HL-60 (cell line): ENCODE results near the gene PRR14L.

Experiments
- CTCF ChIP-seq: IDR thresholded peaks from one replicate; pipeline ENCODE4 v1.5.1; 2011; ENCODE audit warnings: low read length, control low read depth, inconsistent platforms; ENCODE audit not compliant: insufficient read depth
- GABPA ChIP-seq: IDR thresholded peaks from 2 replicates; pipeline ENCODE4 v1.6.1; 2012; ENCODE audit warnings: low read depth

DNA sequence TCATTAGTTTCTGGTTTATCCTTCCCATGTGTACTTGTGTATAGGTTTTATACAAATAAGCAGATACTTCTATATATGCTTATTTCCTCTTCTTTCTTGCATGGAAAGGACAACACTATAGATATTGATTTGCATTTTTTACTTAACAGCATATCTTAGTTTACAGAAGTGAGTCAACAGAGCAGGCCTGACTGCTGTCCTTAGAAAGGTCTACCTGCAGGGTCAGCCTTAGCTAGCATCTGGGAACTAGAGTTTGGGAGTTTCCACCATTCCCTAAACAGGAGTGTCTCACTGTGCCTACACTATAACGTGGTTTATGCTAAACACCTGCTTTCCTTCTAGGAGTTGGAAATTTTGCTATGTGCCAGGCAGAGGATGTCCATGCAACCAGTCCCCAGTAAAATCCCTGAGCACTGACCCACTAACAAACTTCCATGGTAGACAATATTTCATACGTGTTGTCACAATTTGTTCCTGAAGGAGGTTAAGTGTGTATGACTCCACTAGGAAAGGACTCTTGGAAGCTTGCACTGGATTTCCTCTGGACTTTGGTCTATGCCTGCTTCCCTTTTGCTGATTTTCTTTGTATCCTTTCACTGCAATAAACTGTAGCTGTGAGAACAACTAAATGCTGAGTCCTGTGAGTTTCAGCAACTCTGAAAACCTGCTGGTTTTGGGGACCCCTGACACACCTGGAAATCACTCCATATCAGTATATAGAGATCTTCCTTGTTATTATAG lies 17.7 kb downstream of the PRR14L start:
- TF ChIP-seq CTCF: no peak
- TF ChIP-seq GABPA: no peak
